Measurements from ENCODE around the gene RASGEF1B. TPM values are rescaled to one million over a fixed set of nuclear protein-coding genes. Genes with fewer than 3 reads are reported as not detected.

Gene RASGEF1B
- total RNA-seq, 1 experiment from 2014 or later = 7.5 TPM

DNA sequence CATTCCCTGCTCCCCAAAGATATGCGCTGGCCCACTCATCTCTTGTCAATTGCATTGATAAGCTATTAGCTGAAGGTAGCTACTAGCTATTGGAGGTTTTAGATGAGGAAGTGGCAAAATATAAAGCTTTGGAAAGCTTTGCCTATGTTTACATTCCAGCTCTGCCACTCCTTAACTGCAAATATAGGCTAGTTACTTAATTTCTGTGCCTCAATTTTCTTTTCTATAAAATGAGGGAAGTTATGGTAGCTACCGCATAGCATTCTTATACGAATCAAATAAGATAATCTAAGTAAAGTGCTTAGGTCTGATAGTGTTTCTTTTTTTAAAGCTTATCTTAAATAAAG is 47.7 kb upstream of the RASGEF1B start:
- Histone ChIP-seq H3K79me2 (ENCODE audit: insufficient read depth, low read length) (no peaks in the 10 kb centered on the region), H2BK15ac (ENCODE audit: low read depth, low read length) (no peak overlapping the region), H3K18ac (ENCODE audit: insufficient read length, low read depth, low read length) (no peak overlapping the region), H2BK20ac (ENCODE audit: low read depth, low read length, poor library complexity, severe bottlenecking) (no peak overlapping the region), H3K4me2 (ENCODE audit: insufficient read depth, insufficient read length, low read length) (no peak overlapping the region), H3K4ac (ENCODE audit: low read depth, low read length) (no peak overlapping the region), H3K79me1 (ENCODE audit: insufficient read depth, low read depth, low read length, poor library complexity, severe bottlenecking) (no peaks in the 10 kb centered on the region), H3K4me1 (ENCODE audit: insufficient read depth, low read length) (peaks cover 6% of the 10 kb centered on the region; the same call in 1 of the 2 replicates), H3K23ac (ENCODE audit: insufficient read length, low read depth, low read length) (no peak overlapping the region), H4K8ac (replicated peaks; ENCODE audit: insufficient read length, low read depth, low read length) (no peak overlapping the region), H2AFZ (ENCODE audit: low read length) (no peak overlapping the region), H2BK120ac (ENCODE audit: low read depth, low read length, poor library complexity, severe bottlenecking) (no peak overlapping the region), H3K9ac (ENCODE audit: extremely low read depth, insufficient read length, low read length) (no peak overlapping the region), H3K56ac (ENCODE audit: insufficient read length, low read depth, low read length) (no peak overlapping the region), H3T11ph (ENCODE audit: low read length) (no peak overlapping the region), H4K20me1 (ENCODE audit: control insufficient read depth, insufficient read depth, insufficient read length) (no peaks in the 10 kb centered on the region), H2BK5ac (ENCODE audit: insufficient read length, low read length) (no peak overlapping the region), H2AK5ac (ENCODE audit: insufficient read length, low read length) (no peak overlapping the region), H3K23me2 (ENCODE audit: insufficient read length, low read depth, low read length, poor library complexity, severe bottlenecking) (no peaks in the 10 kb centered on the region), H2BK12ac (ENCODE audit: insufficient read length, low read depth, low read length) (no peak overlapping the region), H4K5ac (ENCODE audit: insufficient read length, low read depth, low read length) (no peak overlapping the region), H3K27me3 (ENCODE audit: insufficient read depth, low read length) (no peaks in the 10 kb centered on the region), H3K9me3 (ENCODE audit: control insufficient read depth, low read depth, low read length) (no peaks in the 10 kb centered on the region), H3K14ac (ENCODE audit: insufficient read depth, low read length) (no peak overlapping the region), H4K91ac (ENCODE audit: insufficient read length, low read depth, low read length) (no peak overlapping the region), H3K27ac (ENCODE audit: insufficient read length, low read depth, low read length) (no peak overlapping the region)
- peaks cover 17 to 24% of the 10 kb centered on the region in 2 experiments for H3K4me1 Mint-ChIP-seq
- no peak for TF ChIP-seq CTCF (conservative IDR thresholded peaks at IDR 0.05)
- H3K4me3 Mint-ChIP-seq = no peak overlapping the region
- no peak overlapping the region for H3K27ac Mint-ChIP-seq
- WGBS (ENCODE audit: extremely low coverage, insufficient read length, low lambda C conversion rate) = no CpG with 5 or more reads among the region's 3 CpGs
- 0 out of 7 replicates have a peak, but pooled peaks cover 0 to 3% (median 0%) of the 10 kb centered on the region in 3 experiments for H3K36me3 Mint-ChIP-seq (ENCODE audit: insufficient read depth in 1 of 3, low read depth in 3 of 3)
- H3K27me3 Mint-ChIP-seq (ENCODE audit: low read depth) = no peaks in the 10 kb centered on the region
- H3K9me3 Mint-ChIP-seq = no peaks in the 10 kb centered on the region; a peak in 1 of 5 replicates
- no peak for DNase-seq

Measured in H9 (cell line).